ENCODE measurements around the gene SSBP4. TPM values are rescaled to one million over a fixed set of nuclear protein-coding genes. Genes with fewer than 3 reads are reported as not detected.
A peak's percentile ranks its signal among the peaks of the same experiment; 100 is the strongest.

Gene SSBP4
- total and polyA plus RNA-seq, 9 of the 15 experiments (the other 6 are each of a cell fraction or from before 2014, with no cell fraction given) = 1.1 to 189 (median 39.0) TPM

DNA sequence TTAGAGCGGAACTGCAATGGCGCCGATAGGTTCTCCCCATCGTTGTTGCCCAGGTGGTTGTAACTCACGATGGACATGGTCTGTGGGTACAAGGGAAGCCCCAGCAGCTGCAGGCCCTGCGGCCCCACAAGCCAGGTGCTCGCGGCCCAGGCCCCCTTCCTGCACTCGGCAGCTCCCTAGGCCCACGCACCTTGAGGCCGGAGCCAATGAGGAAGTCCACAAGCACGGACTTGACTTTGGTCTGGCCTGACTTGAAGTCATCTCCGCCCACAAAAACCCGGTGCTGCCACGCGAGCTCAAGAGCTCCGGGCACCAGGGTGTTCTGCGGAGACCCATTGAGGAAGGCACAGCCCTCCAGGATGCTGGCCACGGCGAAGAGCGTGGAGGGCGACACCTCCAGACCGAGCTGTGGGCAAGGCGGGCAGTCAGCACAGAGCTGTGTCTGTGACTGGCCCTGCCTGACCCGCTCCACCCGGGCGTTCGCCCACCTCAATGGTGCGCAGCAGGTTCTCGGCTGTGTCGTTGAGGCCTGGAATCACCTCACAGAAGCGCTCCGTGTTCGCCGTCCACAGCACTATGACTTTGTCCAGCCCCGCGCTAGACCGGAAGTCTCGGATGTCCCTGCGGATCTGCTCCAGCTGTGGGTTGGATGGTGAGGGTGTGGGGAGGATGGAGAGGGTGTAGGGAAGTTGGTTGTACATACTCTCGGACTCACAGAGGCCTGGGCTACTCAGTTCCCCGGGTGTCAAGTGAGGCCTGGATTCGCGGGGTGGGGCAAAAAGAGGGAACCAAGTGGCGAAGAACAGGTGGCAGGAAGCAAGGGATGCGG is 16.9 kb downstream of the SSBP4 start (continued):
- TF ChIP-seq, protein P1, sequence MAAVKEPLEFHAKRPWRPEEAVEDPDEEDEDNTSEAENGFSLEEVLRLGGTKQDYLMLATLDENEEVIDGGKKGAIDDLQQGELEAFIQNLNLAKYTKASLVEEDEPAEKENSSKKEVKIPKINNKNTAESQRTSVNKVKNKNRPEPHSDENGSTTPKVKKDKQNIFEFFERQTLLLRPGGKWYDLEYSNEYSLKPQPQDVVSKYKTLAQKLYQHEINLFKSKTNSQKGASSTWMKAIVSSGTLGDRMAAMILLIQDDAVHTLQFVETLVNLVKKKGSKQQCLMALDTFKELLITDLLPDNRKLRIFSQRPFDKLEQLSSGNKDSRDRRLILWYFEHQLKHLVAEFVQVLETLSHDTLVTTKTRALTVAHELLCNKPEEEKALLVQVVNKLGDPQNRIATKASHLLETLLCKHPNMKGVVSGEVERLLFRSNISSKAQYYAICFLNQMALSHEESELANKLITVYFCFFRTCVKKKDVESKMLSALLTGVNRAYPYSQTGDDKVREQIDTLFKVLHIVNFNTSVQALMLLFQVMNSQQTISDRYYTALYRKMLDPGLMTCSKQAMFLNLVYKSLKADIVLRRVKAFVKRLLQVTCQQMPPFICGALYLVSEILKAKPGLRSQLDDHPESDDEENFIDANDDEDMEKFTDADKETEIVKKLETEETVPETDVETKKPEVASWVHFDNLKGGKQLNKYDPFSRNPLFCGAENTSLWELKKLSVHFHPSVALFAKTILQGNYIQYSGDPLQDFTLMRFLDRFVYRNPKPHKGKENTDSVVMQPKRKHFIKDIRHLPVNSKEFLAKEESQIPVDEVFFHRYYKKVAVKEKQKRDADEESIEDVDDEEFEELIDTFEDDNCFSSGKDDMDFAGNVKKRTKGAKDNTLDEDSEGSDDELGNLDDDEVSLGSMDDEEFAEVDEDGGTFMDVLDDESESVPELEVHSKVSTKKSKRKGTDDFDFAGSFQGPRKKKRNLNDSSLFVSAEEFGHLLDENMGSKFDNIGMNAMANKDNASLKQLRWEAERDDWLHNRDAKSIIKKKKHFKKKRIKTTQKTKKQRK (IDR thresholded peaks at IDR 0.05; ENCODE audit: borderline replicate concordance, low read depth, low read length) = no peak
- TF ChIP-seq CHD1 (IDR thresholded peaks at IDR 0.05; ENCODE audit: low read length) (no peak), BCL6 (CRISPR knock-in tag; IDR thresholded peaks at IDR 0.05) (no peak), CHD4 (IDR thresholded peaks at IDR 0.05; ENCODE audit: insufficient read depth, insufficient replicate concordance, low read depth, low read length, poor library complexity, severe bottlenecking) (no peak), SIX5 (IDR thresholded peaks at IDR 0.05; ENCODE audit: borderline replicate concordance in 1 of 2, insufficient read depth in 1 of 2, low read depth in 1 of 2, low read length in 2 of 2) (no peak), CBFA2T3 (IDR thresholded peaks at IDR 0.05) (no peak), POLR2G (IDR thresholded peaks at IDR 0.05; ENCODE audit: low read depth, low read length) (peak; percentile 8; the same call in 1 of the 2 replicates), BRCA1 (IDR thresholded peaks at IDR 0.05) (no peak), BRCA1 (CRISPR knock-in tag; IDR thresholded peaks at IDR 0.05) (0 out of 2 replicates have a peak, but pooled peaks have one; percentile 44), RBFOX2 (IDR thresholded peaks at IDR 0.05; ENCODE audit: low read depth, low read length) (peak; percentile 1; the same call in 1 of the 2 replicates), ZNF143 (CRISPR knock-in tag; IDR thresholded peaks at IDR 0.05) (0 out of 2 replicates have a peak, but pooled peaks have one; percentile 28), SP1 (CRISPR knock-in tag; IDR thresholded peaks at IDR 0.05) (no peak), HCFC1 (IDR thresholded peaks at IDR 0.05; ENCODE audit: low read depth, low read length) (no peak), FOXA3 (CRISPR knock-in tag; conservative IDR thresholded peaks at IDR 0.05 in 1 of 2, IDR thresholded peaks at IDR 0.05 in 1 of 2) (peak in 1 of 2 experiments; percentile 48; a peak in 1 of 4 replicates), NUFIP1 (IDR thresholded peaks at IDR 0.05; ENCODE audit: partially characterized antibody) (no peak), SMAD4 (CRISPR knock-in tag; conservative IDR thresholded peaks at IDR 0.05) (no peak), CC2D1A (IDR thresholded peaks at IDR 0.05) (no peak), MTA2 (IDR thresholded peaks at IDR 0.05; ENCODE audit: low read depth) (no peak), MAFG (tag; conservative IDR thresholded peaks at IDR 0.05) (no peak)
- TF ChIP-seq, protein P2, sequence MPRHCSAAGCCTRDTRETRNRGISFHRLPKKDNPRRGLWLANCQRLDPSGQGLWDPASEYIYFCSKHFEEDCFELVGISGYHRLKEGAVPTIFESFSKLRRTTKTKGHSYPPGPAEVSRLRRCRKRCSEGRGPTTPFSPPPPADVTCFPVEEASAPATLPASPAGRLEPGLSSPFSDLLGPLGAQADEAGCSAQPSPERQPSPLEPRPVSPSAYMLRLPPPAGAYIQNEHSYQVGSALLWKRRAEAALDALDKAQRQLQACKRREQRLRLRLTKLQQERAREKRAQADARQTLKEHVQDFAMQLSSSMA (CRISPR knock-in tag; IDR thresholded peaks at IDR 0.05) = no peak
- TF ChIP-seq, protein P3, sequence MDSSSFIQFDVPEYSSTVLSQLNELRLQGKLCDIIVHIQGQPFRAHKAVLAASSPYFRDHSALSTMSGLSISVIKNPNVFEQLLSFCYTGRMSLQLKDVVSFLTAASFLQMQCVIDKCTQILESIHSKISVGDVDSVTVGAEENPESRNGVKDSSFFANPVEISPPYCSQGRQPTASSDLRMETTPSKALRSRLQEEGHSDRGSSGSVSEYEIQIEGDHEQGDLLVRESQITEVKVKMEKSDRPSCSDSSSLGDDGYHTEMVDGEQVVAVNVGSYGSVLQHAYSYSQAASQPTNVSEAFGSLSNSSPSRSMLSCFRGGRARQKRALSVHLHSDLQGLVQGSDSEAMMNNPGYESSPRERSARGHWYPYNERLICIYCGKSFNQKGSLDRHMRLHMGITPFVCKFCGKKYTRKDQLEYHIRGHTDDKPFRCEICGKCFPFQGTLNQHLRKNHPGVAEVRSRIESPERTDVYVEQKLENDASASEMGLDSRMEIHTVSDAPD (CRISPR knock-in tag; IDR thresholded peaks at IDR 0.05) = no peak
- TF ChIP-seq, protein P4, sequence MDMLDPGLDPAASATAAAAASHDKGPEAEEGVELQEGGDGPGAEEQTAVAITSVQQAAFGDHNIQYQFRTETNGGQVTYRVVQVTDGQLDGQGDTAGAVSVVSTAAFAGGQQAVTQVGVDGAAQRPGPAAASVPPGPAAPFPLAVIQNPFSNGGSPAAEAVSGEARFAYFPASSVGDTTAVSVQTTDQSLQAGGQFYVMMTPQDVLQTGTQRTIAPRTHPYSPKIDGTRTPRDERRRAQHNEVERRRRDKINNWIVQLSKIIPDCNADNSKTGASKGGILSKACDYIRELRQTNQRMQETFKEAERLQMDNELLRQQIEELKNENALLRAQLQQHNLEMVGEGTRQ (CRISPR knock-in tag; IDR thresholded peaks at IDR 0.05) = no peak

Data from K562 (cell line).